Posterior vena cava (tissue), 2 donors: Measurements from ENCODE around the gene DPH6. TPM values are rescaled to one million over a fixed set of nuclear protein-coding genes. Genes with fewer than 3 reads are reported as not detected.

Experiments
- microRNA-seq, 2 donors: library from miRNA; unstranded; fragments of <30 nt; microRNA quantifications; one replicate each; pipeline ENCODE4 v1.2.0, GENCODE V29; 2020 to 2021; ENCODE audit warnings: borderline microRNAs expressed in 2 of 2
- total RNA-seq, 2 donors: library from RNA; stranded (reverse); fragmentation: NEBNext Ultra II Directional; extraction: Animal tissue kit (Norgen Biotek cat#: 25700); gene quantifications; one replicate each; pipeline ENCODE4 v1.2.1, GENCODE V29; 2021
- donor health status: DM: yes; HTN: yes; CAD: no.
- donor health status: DM: yes; HTN: yes; CAD: no.

Gene DPH6
- total RNA-seq, 2 donors from 2014 or later, result 15.3 to 16.5 TPM

Small RNA genes lying within 50 kb of the gene (microRNA-seq; reads per million reads assigned to microRNA genes)
- gene MIR3942, result 0 reads per million in 2 donors
